ENCODE measurements around the gene PDC.

GRCh38 chr1:186498071-186498470 lies 37.2 kb upstream of the PDC start:
- TF ChIP-seq CTCF (conservative IDR thresholded peaks at IDR 0.05 in 1 of 2, IDR thresholded peaks at IDR 0.05 in 1 of 2; ENCODE audit: extremely low read depth in 1 of 2, insufficient read depth in 1 of 2, low read depth in 1 of 2, low read length in 2 of 2): no peak
- TF ChIP-seq EZH2 (IDR thresholded peaks at IDR 0.05; ENCODE audit: borderline replicate concordance, low read length): no peak
